HepG2 (cell line): ENCODE measurements around the gene CNOT1. TPM values are rescaled to one million over a fixed set of nuclear protein-coding genes. Genes with fewer than 3 reads are reported as not detected.

Experiments
- ATAC-seq: fragments of 200-7000 bp; cut with Tn5 transposase; 3 replicates; pipeline ENCODE4 v1.9.1; 2020; ENCODE audit warnings: mild to moderate bottlenecking, moderate library complexity
- BruUV-seq: library from RNA; stranded (reverse); fragments of 400-500 nt; replicated peaks from 2 replicates; lab custom pipeline; 2021; lab: Mats Ljungman, UMichigan
- CTCF ChIA-PET: fragments of 300-600 bp; formaldehyde crosslinking; extraction: SDS; loops from one replicate; lab custom pipeline; 2021; ENCODE audit warnings: low total read pairs, inconsistent platforms, low intra/inter-chr PET ratio; lab: Yijun Ruan, JAX
- POLR2A ChIA-PET: fragments of 350-600 bp; sonication (Branson Sonifier 250); formaldehyde crosslinking; loops from one replicate; lab custom pipeline; 2020; ENCODE audit warnings: antibody characterized with exemption, inconsistent platforms; lab: Yijun Ruan, JAX
- DNase-seq: peaks from one replicate; pipeline ENCODE4 v3.0.0-alpha.2; 2015; ENCODE audit warnings: low spot score
- FAIRE-seq: peaks from 3 replicates; lab custom pipeline; 2011; peaks lifted over from hg19 to GRCh38; lab: Jason Lieb, UNC
- H2AFZ ChIP-seq: one replicate; pipeline ENCODE4 v1.6.1; 2011; ENCODE audit warnings: low read length, inconsistent platforms
- H3K27ac ChIP-seq: fragments of 300-600 bp; 3 replicates; pipeline ENCODE4 v1.8.0; 2011; ENCODE audit warnings: mixed run types, mild to moderate bottlenecking, mixed read lengths, low read length, inconsistent platforms; ENCODE audit not compliant: insufficient read depth; ENCODE audit errors: extremely low read length
- H3K27me3 ChIP-seq, 2 experiments: fragments of 200-600 bp in 1 of 2; 2 replicates in 1 of 2; 3 replicates in 1 of 2; pipeline versions ENCODE4 v1.6.0 to v1.8.0; 2011; ENCODE audit warnings: low read length in 2 of 2, mild to moderate bottlenecking in 2 of 2, moderate library complexity in 2 of 2, inconsistent platforms in 1 of 2; ENCODE audit not compliant: insufficient read depth in 2 of 2, control insufficient read depth in 1 of 2
- H3K36me3 ChIP-seq, 2 experiments: fragments of 200-600 bp in 1 of 2; replicated peaks in 1 of 2; 2 replicates in 1 of 2; 3 replicates in 1 of 2; pipeline versions ENCODE4 v1.5.1 to v1.8.0; 2011; ENCODE audit warnings: low read length in 2 of 2, inconsistent platforms in 1 of 2; ENCODE audit not compliant: insufficient read depth in 2 of 2, control insufficient read depth in 1 of 2
- H3K4me1 ChIP-seq: 2 replicates; pipeline ENCODE4 v1.5.1; 2012; ENCODE audit warnings: low read length, inconsistent platforms; ENCODE audit not compliant: insufficient read depth
- H3K4me2 ChIP-seq: 2 replicates; pipeline ENCODE4 v1.6.0; 2011; ENCODE audit warnings: low read depth, low read length, inconsistent platforms
- H3K4me3 ChIP-seq, 3 experiments: fragments of 200-600 bp in 1 of 3; sonication (generic), shearing (Covaris generic) in 1 of 3; replicated peaks in 1 of 3; 2 replicates each; pipeline ENCODE4 v1.5.1; 2011 to 2016; ENCODE audit warnings: low read length in 3 of 3, inconsistent platforms in 2 of 3, low read depth in 2 of 3, mild to moderate bottlenecking in 2 of 3, control low read depth in 1 of 3, mixed read lengths in 1 of 3; ENCODE audit not compliant: insufficient read depth in 1 of 3
- H3K79me2 ChIP-seq: one replicate; pipeline ENCODE4 v1.6.1; 2011; ENCODE audit warnings: low read length, inconsistent platforms; ENCODE audit not compliant: insufficient read depth
- H3K9ac ChIP-seq: 2 replicates; pipeline ENCODE4 v1.6.0; 2011; ENCODE audit warnings: mild to moderate bottlenecking, low read depth, low read length, inconsistent platforms; ENCODE audit not compliant: insufficient read depth
- H3K9me3 ChIP-seq: 2 replicates; pipeline ENCODE4 v1.5.1; 2012; ENCODE audit warnings: mild to moderate bottlenecking, low read length
- H4K20me1 ChIP-seq: 2 replicates; pipeline ENCODE4 v1.6.0; 2011; ENCODE audit warnings: inconsistent platforms, mild to moderate bottlenecking, low read length, moderate library complexity; ENCODE audit not compliant: insufficient read depth
- CCDC6 ChIP-seq: sonication (generic); formaldehyde crosslinking; IDR thresholded peaks from 2 replicates; pipeline ENCODE4 v1.8.1; 2022; ENCODE audit warnings: mild to moderate bottlenecking, missing genetic modification reagents, moderate library complexity
- JDP2 ChIP-seq: sonication (generic); formaldehyde crosslinking; IDR thresholded peaks from 2 replicates; pipeline ENCODE4 v1.8.1; 2022; ENCODE audit warnings: missing genetic modification reagents, borderline replicate concordance
- KAT8 ChIP-seq: IDR thresholded peaks from 2 replicates; pipeline ENCODE4 v1.6.1; 2016; ENCODE audit warnings: missing genetic modification reagents, missing compliant biosample characterization
- THAP7 ChIP-seq: sonication (generic); formaldehyde crosslinking; IDR thresholded peaks from 2 replicates; pipeline ENCODE4 v1.8.1; 2023; ENCODE audit warnings: mild to moderate bottlenecking, missing genetic modification reagents
- ZBTB34 ChIP-seq: sonication (generic); formaldehyde crosslinking; IDR thresholded peaks from 2 replicates; pipeline ENCODE4 v1.8.0; 2022; ENCODE audit warnings: mild to moderate bottlenecking, missing genetic modification reagents
- ZNF230 ChIP-seq: sonication (generic); formaldehyde crosslinking; IDR thresholded peaks from 2 replicates; pipeline ENCODE4 v1.4.0; 2020; ENCODE audit warnings: mild to moderate bottlenecking, missing genetic modification reagents
- ZNF3 ChIP-seq: IDR thresholded peaks from 2 replicates; pipeline ENCODE4 v1.7.0; 2017; ENCODE audit warnings: inconsistent platforms
- ZNF383 ChIP-seq: sonication (generic); formaldehyde crosslinking; IDR thresholded peaks from 2 replicates; pipeline ENCODE4 v1.4.0; 2020; ENCODE audit warnings: missing genetic modification reagents, mild to moderate bottlenecking, borderline replicate concordance
- WGBS: methylation state at CpG from one replicate; pipeline ENCODE4 v1.1.6; 2017; ENCODE audit warnings: low lambda C conversion rate; 5-methylcytosine and 5-hydroxymethylcytosine counted together
- in situ Hi-C: cut with HindIII; loops from 2 replicates; pipeline ENCODE4 v1.10.0; 2017; ENCODE audit warnings: low pct_unique_long_range_greater_than_20kb; ENCODE audit not compliant: extremely low pct_ligation_motif_present
- intact Hi-C: fragments of 100-400 bp; cut with micrococcal nuclease; formaldehyde crosslinking; loops from one replicate; pipeline ENCODE4 v1.10.0; 2022; ENCODE audit not compliant: unreplicated experiment
- polyA plus RNA-seq, 8 experiments: library from polyadenylated mRNA; depleted of rRNA in 3 of 8; stranded (reverse) in 7 of 8; unstranded in 1 of 8; fragments of >200 nt; fragmentation: Illumina TruSeq in 4 of 8; extraction: Trizol in 4 of 8; gene quantifications; 2 replicates each; pipeline versions ENCODE4 v1.2.1 to v1.2.3, GENCODE V29; 2011 to 2016; ENCODE audit warnings: low read depth in 4 of 8, missing spikeins in 1 of 8, mixed read lengths in 1 of 8; ENCODE audit not compliant: insufficient read depth in 1 of 8
- total RNA-seq, 5 experiments: library from RNA; depleted of rRNA; stranded (reverse); fragments of >200 nt; fragmentation: Illumina TruSeq; extraction: Trizol; gene quantifications; 2 replicates each; pipeline ENCODE4 v1.2.3, GENCODE V29; 2016; ENCODE audit warnings: low read depth in 1 of 5

CNOT1 gene
- total and polyA plus RNA-seq, 2 of the 13 experiments (the other 11 are each of a cell fraction or from before 2014, with no cell fraction given), result 188 to 232 TPM

GRCh38 chr16:58678269-58678668, 48.6 kb upstream of the CNOT1 start:
- no peak overlapping the region for H3K27ac ChIP-seq
- H3K36me3 ChIP-seq, result peaks cover 9 to 33% of the 10 kb centered on the region in 2 experiments
- TF ChIP-seq JDP2 (no peak), THAP7 (no peak), KAT8 (CRISPR knock-in tag) (no peak), CCDC6 (no peak), ZNF230 (CRISPR knock-in tag) (no peak), ZBTB34 (CRISPR knock-in tag) (no peak), ZNF383 (CRISPR knock-in tag) (no peak), ZNF3 (CRISPR knock-in tag) (no peak)
- TF ChIP-seq, all 625 proteins: peak for 0
- intact Hi-C loops, result loop anchor here (1.0 kb wide), 1 partner anchor 78 kb away; no protein-coding TSS in a partner anchor
- H3K4me3 ChIP-seq, result no peak overlapping the region
- WGBS, result 93% methylated on average over 4 of the region's 4 CpGs
- no peaks in the 10 kb centered on the region for H3K27me3 ChIP-seq
- no peak overlapping the region for H3K9ac ChIP-seq
- BruUV-seq, result no TSS peak
- ChIA-PET CTCF (interaction anchor here (1.3 kb wide), 1 partner anchor 78 kb away, joined by 9 read pairs; no protein-coding TSS in a partner anchor), POLR2A (no interaction called here)
- H3K79me2 ChIP-seq, result peaks cover 2% of the 10 kb centered on the region
- no peak overlapping the region for H2AFZ ChIP-seq
- ATAC-seq (no peak), FAIRE-seq (no peak), DNase-seq (no peak)
- no peaks in the 10 kb centered on the region for H4K20me1 ChIP-seq
- in situ Hi-C loops, result no loop called here
- no peaks in the 10 kb centered on the region for H3K9me3 ChIP-seq
- no peak overlapping the region for H3K4me2 ChIP-seq
- H3K4me1 ChIP-seq, result peaks cover 6% of the 10 kb centered on the region
